Hepatocyte (in vitro differentiated cells): Measurements from ENCODE around the gene CENPP. TPM values are rescaled to one million over a fixed set of nuclear protein-coding genes. Genes with fewer than 3 reads are reported as not detected.
A peak's percentile ranks its signal among the peaks of the same experiment; 100 is the strongest.

Source experiments
- DNase-seq: peaks from one replicate; pipeline ENCODE4 v3.0.0-alpha.2; 2016; ENCODE audit warnings: low spot score
- H2AFZ ChIP-seq: fragments of 200-600 bp; sonication (generic); 2 replicates; pipeline ENCODE4 v1.6.0; 2016; ENCODE audit warnings: antibody characterized with exemption, mild to moderate bottlenecking
- H3K27ac ChIP-seq: fragments of 200-600 bp; sonication (generic); 2 replicates; pipeline ENCODE4 v1.5.1; 2016; ENCODE audit warnings: mild to moderate bottlenecking
- H3K27me3 ChIP-seq: fragments of 200-600 bp; sonication (generic); 2 replicates; pipeline ENCODE4 v1.6.1; 2016
- H3K36me3 ChIP-seq: fragments of 200-600 bp; sonication (generic); replicated peaks from 2 replicates; pipeline ENCODE4 v1.5.1; 2016; ENCODE audit warnings: low read depth; ENCODE audit not compliant: insufficient read depth
- H3K4me1 ChIP-seq: fragments of 200-600 bp; sonication (generic); 2 replicates; pipeline ENCODE4 v1.5.1; 2016; ENCODE audit warnings: mild to moderate bottlenecking, moderate library complexity; ENCODE audit not compliant: insufficient read depth
- H3K4me2 ChIP-seq: fragments of 200-600 bp; sonication (generic); 2 replicates; pipeline ENCODE4 v1.6.0; 2016
- H3K4me3 ChIP-seq: fragments of 200-600 bp; sonication (generic); 2 replicates; pipeline ENCODE4 v1.5.1; 2016; ENCODE audit warnings: mild to moderate bottlenecking
- H3K79me2 ChIP-seq: fragments of 200-600 bp; sonication (generic); 2 replicates; pipeline ENCODE4 v1.6.0; 2017; ENCODE audit warnings: mild to moderate bottlenecking
- H3K9me2 ChIP-seq: fragments of 200-600 bp; sonication (generic); replicated peaks from 2 replicates; pipeline ENCODE4 v1.6.0; 2017; ENCODE audit warnings: mild to moderate bottlenecking; ENCODE audit not compliant: insufficient read depth
- H3K9me3 ChIP-seq: fragments of 200-600 bp; sonication (generic); 2 replicates; pipeline ENCODE4 v1.5.1; 2016; ENCODE audit warnings: low read depth, mild to moderate bottlenecking
- H4K20me1 ChIP-seq: fragments of 200-600 bp; sonication (generic); 2 replicates; pipeline ENCODE4 v1.6.0; 2016; ENCODE audit warnings: mild to moderate bottlenecking; ENCODE audit not compliant: insufficient read depth, poor library complexity, severe bottlenecking
- EZH2 ChIP-seq: fragments of 200-600 bp; sonication (generic); IDR thresholded peaks from 2 replicates; pipeline ENCODE4 v1.6.1; 2016; ENCODE audit warnings: antibody characterized with exemption, mild to moderate bottlenecking, borderline replicate concordance
- EZH2phosphoT487 ChIP-seq: fragments of 200-600 bp; sonication (generic); IDR thresholded peaks from one replicate; pipeline ENCODE4 v1.6.1; 2018; ENCODE audit warnings: antibody characterized with exemption, mild to moderate bottlenecking, low read depth, moderate library complexity; ENCODE audit not compliant: unreplicated experiment, severe bottlenecking
- WGBS: methylation state at CpG from one replicate; pipeline ENCODE4 v1.1.6; 2016; ENCODE audit warnings: low lambda C conversion rate; ENCODE audit errors: missing lambda C conversion rate; 5-methylcytosine and 5-hydroxymethylcytosine counted together
- polyA plus RNA-seq: library from polyadenylated mRNA; unstranded; fragments of >200 nt; fragmentation: Nextera tagmentation; extraction: Ambion mirVana; gene quantifications from 2 replicates; pipeline ENCODE4 v1.2.1, GENCODE V29; 2016
- total RNA-seq: library from RNA; depleted of rRNA; stranded (reverse); fragments of >200 nt; gene quantifications from 2 replicates; pipeline ENCODE4 v1.2.3, GENCODE V29; 2014
- TF ChIP-seq, protein P1 (sequence below): fragments of 200-600 bp; sonication (generic); IDR thresholded peaks from 2 replicates; pipeline ENCODE4 v1.5.1; 2016; ENCODE audit warnings: antibody characterized with exemption, mild to moderate bottlenecking; ENCODE audit not compliant: poor library complexity

The CENPP gene
- total and polyA plus RNA-seq, 2 experiments from 2014 or later: 5.1 to 5.9 TPM

DNA sequence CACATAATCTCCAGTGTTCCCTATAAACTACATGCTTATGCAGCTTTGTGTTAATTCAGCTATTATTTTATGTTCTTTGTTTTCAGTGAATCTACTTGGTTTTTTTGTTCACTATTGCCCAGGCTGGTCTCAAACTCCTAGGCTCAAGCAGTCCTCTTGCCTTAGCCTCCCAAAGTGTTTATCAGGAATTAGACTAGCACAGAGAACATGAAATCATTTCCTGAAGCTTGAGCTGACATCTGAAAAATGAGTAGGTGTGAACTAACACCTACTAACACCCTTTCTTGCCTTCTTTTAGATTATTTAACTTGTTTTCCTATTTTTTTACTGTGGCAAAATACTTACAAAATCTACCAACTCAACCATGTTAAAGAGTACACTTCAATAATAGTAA is 25.0 kb downstream of the CENPP start:
- Histone ChIP-seq H3K4me3 (no peak overlapping the region), H3K4me2 (peak overlapping the region; percentile 4), H3K36me3 (no peaks in the 10 kb centered on the region), H3K9me3 (no peaks in the 10 kb centered on the region), H3K79me2 (no peaks in the 10 kb centered on the region), H4K20me1 (no peaks in the 10 kb centered on the region), H3K27me3 (no peaks in the 10 kb centered on the region), H3K4me1 (peaks cover 10% of the 10 kb centered on the region), H3K9me2 (no peaks in the 10 kb centered on the region), H3K27ac (peak overlapping the region; percentile 86), H2AFZ (no peak overlapping the region)
- no peak for DNase-seq
- TF ChIP-seq EZH2phosphoT487: no peak
- TF ChIP-seq, protein P1, sequence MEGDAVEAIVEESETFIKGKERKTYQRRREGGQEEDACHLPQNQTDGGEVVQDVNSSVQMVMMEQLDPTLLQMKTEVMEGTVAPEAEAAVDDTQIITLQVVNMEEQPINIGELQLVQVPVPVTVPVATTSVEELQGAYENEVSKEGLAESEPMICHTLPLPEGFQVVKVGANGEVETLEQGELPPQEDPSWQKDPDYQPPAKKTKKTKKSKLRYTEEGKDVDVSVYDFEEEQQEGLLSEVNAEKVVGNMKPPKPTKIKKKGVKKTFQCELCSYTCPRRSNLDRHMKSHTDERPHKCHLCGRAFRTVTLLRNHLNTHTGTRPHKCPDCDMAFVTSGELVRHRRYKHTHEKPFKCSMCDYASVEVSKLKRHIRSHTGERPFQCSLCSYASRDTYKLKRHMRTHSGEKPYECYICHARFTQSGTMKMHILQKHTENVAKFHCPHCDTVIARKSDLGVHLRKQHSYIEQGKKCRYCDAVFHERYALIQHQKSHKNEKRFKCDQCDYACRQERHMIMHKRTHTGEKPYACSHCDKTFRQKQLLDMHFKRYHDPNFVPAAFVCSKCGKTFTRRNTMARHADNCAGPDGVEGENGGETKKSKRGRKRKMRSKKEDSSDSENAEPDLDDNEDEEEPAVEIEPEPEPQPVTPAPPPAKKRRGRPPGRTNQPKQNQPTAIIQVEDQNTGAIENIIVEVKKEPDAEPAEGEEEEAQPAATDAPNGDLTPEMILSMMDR: no peak
- TF ChIP-seq EZH2: no peak

DNA sequence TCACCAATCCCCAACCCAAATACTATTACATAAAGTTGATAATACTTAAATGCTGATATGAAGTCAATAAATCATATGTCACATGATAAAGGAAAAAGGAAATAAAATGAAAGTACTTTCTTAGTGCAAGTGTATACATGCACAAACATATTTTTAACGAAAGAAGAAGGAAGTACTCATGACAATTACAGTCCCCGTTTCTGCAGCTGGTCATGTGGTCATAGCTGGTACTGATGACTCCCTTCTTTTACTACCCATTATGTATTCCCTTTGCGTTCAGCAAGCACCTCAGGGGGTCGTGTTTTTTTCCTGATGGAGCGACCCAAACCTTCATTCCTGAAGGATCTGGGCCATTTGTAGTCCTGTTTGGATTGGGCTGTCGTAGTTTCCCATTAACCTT is 27.3 kb downstream of the CENPP start:
- DNase-seq: no peak
- Histone ChIP-seq H3K9me3 (no peaks in the 10 kb centered on the region), H2AFZ (no peak overlapping the region), H3K9me2 (no peaks in the 10 kb centered on the region), H3K36me3 (no peaks in the 10 kb centered on the region), H3K27me3 (no peaks in the 10 kb centered on the region), H3K4me1 (peaks cover 10% of the 10 kb centered on the region), H3K4me2 (no peak overlapping the region), H3K4me3 (no peak overlapping the region), H4K20me1 (no peaks in the 10 kb centered on the region), H3K27ac (no peak overlapping the region), H3K79me2 (no peaks in the 10 kb centered on the region)
- TF ChIP-seq EZH2phosphoT487: no peak
- no peak for TF ChIP-seq EZH2
- TF ChIP-seq, protein P1: no peak
- 81% methylated on average over 6 of the region's 6 CpGs for WGBS

DNA sequence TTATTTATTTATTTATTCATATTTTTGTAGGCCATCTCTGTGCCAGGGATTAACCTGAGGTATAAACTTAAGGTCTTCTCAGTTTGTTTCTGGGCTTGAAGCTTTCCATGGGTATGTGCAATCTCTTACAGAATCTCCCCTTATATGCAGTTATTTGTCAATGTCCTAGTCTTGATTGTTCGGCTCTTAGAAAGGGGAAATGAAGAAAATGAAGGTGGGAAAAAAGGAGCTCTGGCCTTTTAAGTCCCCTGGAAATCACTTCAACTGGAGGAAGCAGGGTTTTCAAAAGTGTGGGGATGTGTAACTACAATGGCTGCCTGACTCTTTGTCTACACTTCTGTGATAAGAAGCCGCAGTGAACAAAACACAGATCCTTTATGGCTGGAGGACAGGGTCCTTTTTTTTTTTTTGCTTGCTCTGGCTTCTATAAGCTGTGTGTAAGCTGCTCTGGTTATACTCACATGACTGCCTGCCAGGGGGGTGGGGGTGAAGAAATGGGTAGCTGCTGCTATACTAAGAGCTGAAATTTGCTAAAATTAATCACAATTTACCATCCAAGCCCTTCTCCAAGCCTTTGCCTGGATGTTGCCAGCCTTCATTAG is 33.7 kb downstream of the CENPP start:
- Histone ChIP-seq H2AFZ (peak overlapping the region; percentile 64), H3K4me1 (peaks cover 5% of the 10 kb centered on the region), H4K20me1 (no peaks in the 10 kb centered on the region), H3K27ac (peak overlapping the region; percentile 67), H3K4me3 (no peak overlapping the region), H3K9me2 (no peaks in the 10 kb centered on the region), H3K27me3 (no peaks in the 10 kb centered on the region), H3K4me2 (peak overlapping the region; percentile 19), H3K9me3 (no peaks in the 10 kb centered on the region), H3K79me2 (no peaks in the 10 kb centered on the region), H3K36me3 (no peaks in the 10 kb centered on the region)
- no peak for TF ChIP-seq EZH2
- no peak for TF ChIP-seq EZH2phosphoT487
- TF ChIP-seq, protein P1: no peak
- 18% methylated on average over 2 of the region's 2 CpGs for WGBS
- peak; percentile 38 for DNase-seq

DNA sequence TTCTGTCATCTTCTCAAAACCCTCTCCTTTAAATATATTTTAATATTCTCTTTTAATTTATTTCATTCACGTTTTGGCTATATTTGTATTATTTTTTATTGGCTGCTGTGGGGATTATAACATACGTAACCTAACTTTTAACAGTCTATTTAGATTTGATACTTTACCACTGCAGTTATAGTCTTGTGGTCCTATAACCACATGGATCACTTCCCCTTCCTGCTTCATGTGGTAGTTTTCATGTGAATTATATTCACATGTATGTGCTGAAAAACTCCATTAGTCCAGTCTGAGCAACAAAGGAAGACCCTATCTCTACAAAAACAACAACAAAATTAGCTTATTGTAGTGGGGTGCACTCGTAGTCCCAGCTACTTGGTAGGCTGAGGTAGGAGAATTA is 34.3 kb downstream of the CENPP start:
- DNase-seq: no peak
- H3K36me3 ChIP-seq: no peaks in the 10 kb centered on the region
- 78% methylated on average over 3 of the region's 3 CpGs for WGBS
- no peaks in the 10 kb centered on the region for H3K27me3 ChIP-seq
- no peak overlapping the region for H3K4me2 ChIP-seq
- no peaks in the 10 kb centered on the region for H3K79me2 ChIP-seq
- H4K20me1 ChIP-seq: no peaks in the 10 kb centered on the region
- no peaks in the 10 kb centered on the region for H3K9me2 ChIP-seq
- H3K9me3 ChIP-seq: no peaks in the 10 kb centered on the region
- peak overlapping the region; percentile 64 for H2AFZ ChIP-seq
- peaks cover 5% of the 10 kb centered on the region for H3K4me1 ChIP-seq
- no peak overlapping the region for H3K27ac ChIP-seq
- no peak overlapping the region for H3K4me3 ChIP-seq
- TF ChIP-seq, protein P1: no peak
- no peak for TF ChIP-seq EZH2phosphoT487
- no peak for TF ChIP-seq EZH2
